K562 (cell line): ENCODE measurements around the gene DRAXIN. TPM values are rescaled to one million over a fixed set of nuclear protein-coding genes. Genes with fewer than 3 reads are reported as not detected.

Source experiments
- ASH1L ChIP-seq: fragments of 450-650 bp; IDR thresholded peaks from 2 replicates; pipeline ENCODE4 v1.6.1; 2018; ENCODE audit warnings: borderline replicate concordance, mild to moderate bottlenecking, low read depth; ENCODE audit not compliant: partially characterized antibody
- CBX8 ChIP-seq: fragments of 200-600 bp; sonication (generic); IDR thresholded peaks from 2 replicates; pipeline ENCODE4 v1.6.1; 2012; ENCODE audit warnings: borderline replicate concordance, mixed run types, low read depth, mild to moderate bottlenecking, moderate library complexity, mixed read lengths, low read length, control low read depth, inconsistent platforms; ENCODE audit not compliant: poor library complexity, severe bottlenecking; ENCODE audit errors: extremely low read depth
- CHD1 ChIP-seq: fragments of 200-600 bp; sonication (generic); IDR thresholded peaks from one replicate; pipeline ENCODE4 v1.6.1; 2012; ENCODE audit warnings: mild to moderate bottlenecking, moderate library complexity, low read length, inconsistent platforms
- FOS ChIP-seq: IDR thresholded peaks from 3 replicates; pipeline ENCODE4 v1.6.1; 2011; ENCODE audit not compliant: insufficient read length; ENCODE audit errors: extremely low read depth
- HNRNPLL ChIP-seq: fragments of 200-400 bp; formaldehyde crosslinking; IDR thresholded peaks from 2 replicates; pipeline ENCODE4 v1.6.1; 2017; ENCODE audit warnings: low read length, low read depth, mild to moderate bottlenecking; ENCODE audit not compliant: poor library complexity, severe bottlenecking
- NBN ChIP-seq: fragments of 450-650 bp; IDR thresholded peaks from 2 replicates; pipeline ENCODE4 v1.6.1; 2016; ENCODE audit warnings: low read depth, mild to moderate bottlenecking
- POLR2AphosphoS5 ChIP-seq: IDR thresholded peaks from 2 replicates; pipeline ENCODE4 v1.6.1; 2011; ENCODE audit warnings: mild to moderate bottlenecking, low read depth, low read length, moderate library complexity; ENCODE audit not compliant: control insufficient read depth, insufficient read depth
- RBM25 ChIP-seq: fragments of 200-400 bp; formaldehyde crosslinking; IDR thresholded peaks from 2 replicates; pipeline ENCODE4 v1.6.1; 2018; ENCODE audit warnings: low read length, low read depth, moderate library complexity; ENCODE audit not compliant: severe bottlenecking
- SMARCA4 ChIP-seq: fragments of 450-650 bp; IDR thresholded peaks from 2 replicates; pipeline ENCODE4 v1.6.1; 2016
- TBP ChIP-seq: optimal IDR thresholded peaks from 2 replicates; pipeline ENCODE3; 2011; ENCODE audit warnings: low read depth, low read length, improper control_type of control experiment
- ZFP36 ChIP-seq: fragments of 150-350 bp; IDR thresholded peaks from 2 replicates; pipeline ENCODE4 v1.6.1; 2018; ENCODE audit warnings: low read length, low read depth; ENCODE audit not compliant: partially characterized antibody
- ZNF134 ChIP-seq: fragments of 250-450 bp; sonication (Bioruptor Pico); conservative IDR thresholded peaks from 2 replicates; pipeline ENCODE4 v1.4.0; 2020
- ZNF644 ChIP-seq: fragments of 200-800 bp; sonication (Bioruptor generic); IDR thresholded peaks from 2 replicates; pipeline ENCODE4 v1.6.1; 2016; ENCODE audit warnings: low read depth, missing genetic modification characterization, missing compliant biosample characterization
- polyA plus RNA-seq, 8 experiments: library from polyadenylated mRNA; depleted of rRNA in 4 of 8; stranded (reverse) in 5 of 8; unstranded in 3 of 8; fragments of >200 nt; fragmentation: Nextera tagmentation in 2 of 8; fragmentation: Illumina TruSeq in 1 of 8; extraction: Ambion mirVana in 2 of 8; extraction: Trizol in 1 of 8; gene quantifications; 2 replicates each; pipeline versions ENCODE4 v1.2.1 to v1.2.3, GENCODE V29; 2011 to 2014; ENCODE audit warnings: inconsistent platforms in 1 of 8, missing spikeins in 1 of 8
- total RNA-seq, 7 experiments: library from RNA; depleted of rRNA in 6 of 7; stranded (reverse); fragments of >200 nt in 6 of 7; fragmentation: Illumina TruSeq in 2 of 7; extraction: Trizol in 2 of 7; gene quantifications; 2 replicates each; pipeline versions ENCODE4 v1.2.1 to v1.2.3, GENCODE V29; 2011 to 2021; ENCODE audit warnings: low replicate concordance in 1 of 7
- TF ChIP-seq, protein P1 (sequence below): fragments of 250-450 bp; sonication (Bioruptor Pico); IDR thresholded peaks from 2 replicates; pipeline ENCODE4 v1.8.0; 2022; ENCODE audit warnings: inconsistent platforms, mild to moderate bottlenecking, moderate library complexity, borderline replicate concordance
- TF ChIP-seq, protein P2 (sequence below): fragments of 450-650 bp; IDR thresholded peaks from 2 replicates; pipeline ENCODE4 v1.7.1; 2018; ENCODE audit warnings: mild to moderate bottlenecking, low read depth; ENCODE audit not compliant: partially characterized antibody
- TF ChIP-seq, protein P3 (sequence below): fragments of 450-650 bp; IDR thresholded peaks from one replicate; pipeline ENCODE4 v1.6.1; 2018; ENCODE audit warnings: mild to moderate bottlenecking, moderate library complexity; ENCODE audit not compliant: partially characterized antibody
- TF ChIP-seq, protein P4 (sequence below): sonication (generic); formaldehyde crosslinking; IDR thresholded peaks from 2 replicates; pipeline ENCODE4 v1.8.1; 2022; ENCODE audit warnings: missing genetic modification reagents
- TF ChIP-seq, protein P5 (sequence below): fragments of 250-450 bp; sonication (Bioruptor Pico); IDR thresholded peaks from 2 replicates; pipeline ENCODE4 v1.5.0; 2022; ENCODE audit warnings: mild to moderate bottlenecking

Gene DRAXIN
- total and polyA plus RNA-seq, 9 of the 15 experiments (the other 6 are each of a cell fraction or from before 2014, with no cell fraction given): 0.01 to 0.04 (median 0.01) TPM; not detected in 6

DNA sequence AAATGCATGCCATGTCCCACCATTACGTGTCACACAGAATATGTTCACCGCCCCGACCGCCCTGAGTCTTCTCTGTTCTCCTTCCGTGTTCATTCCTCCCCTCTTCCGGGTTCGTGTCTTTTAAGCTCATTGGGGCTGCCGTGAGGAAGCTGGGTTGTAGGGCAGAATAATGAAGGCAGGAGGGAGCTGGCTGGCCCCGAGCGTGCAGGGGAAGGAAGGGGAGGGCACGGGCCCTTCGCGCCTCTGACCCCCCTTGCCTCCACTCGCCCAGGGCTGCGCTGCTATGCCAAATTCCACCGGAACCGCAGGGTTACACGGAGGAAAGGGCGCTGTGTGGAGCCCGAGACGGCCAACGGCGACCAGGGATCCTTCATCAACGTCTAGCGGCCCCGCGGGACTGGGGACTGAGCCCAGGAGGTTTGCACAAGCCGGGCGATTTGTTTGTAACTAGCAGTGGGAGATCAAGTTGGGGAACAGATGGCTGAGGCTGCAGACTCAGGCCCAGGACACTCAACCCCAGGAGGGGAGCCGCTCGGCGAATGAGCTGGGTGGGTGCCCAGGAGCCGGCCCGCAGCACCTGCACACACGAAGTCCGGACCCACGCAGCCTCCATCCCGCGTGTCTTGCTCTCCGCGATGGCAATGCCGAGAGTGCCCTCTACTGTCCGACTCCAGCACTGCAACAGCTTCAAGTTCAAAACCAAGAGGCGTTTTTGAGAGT is 28.0 kb downstream of the DRAXIN start (continued):
- TF ChIP-seq, protein P1, sequence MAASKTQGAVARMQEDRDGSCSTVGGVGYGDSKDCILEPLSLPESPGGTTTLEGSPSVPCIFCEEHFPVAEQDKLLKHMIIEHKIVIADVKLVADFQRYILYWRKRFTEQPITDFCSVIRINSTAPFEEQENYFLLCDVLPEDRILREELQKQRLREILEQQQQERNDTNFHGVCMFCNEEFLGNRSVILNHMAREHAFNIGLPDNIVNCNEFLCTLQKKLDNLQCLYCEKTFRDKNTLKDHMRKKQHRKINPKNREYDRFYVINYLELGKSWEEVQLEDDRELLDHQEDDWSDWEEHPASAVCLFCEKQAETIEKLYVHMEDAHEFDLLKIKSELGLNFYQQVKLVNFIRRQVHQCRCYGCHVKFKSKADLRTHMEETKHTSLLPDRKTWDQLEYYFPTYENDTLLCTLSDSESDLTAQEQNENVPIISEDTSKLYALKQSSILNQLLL: no peak
- TF ChIP-seq CBX8 (no peak), TBP (no peak), NBN (peak; percentile 63; the same call in 1 of the 2 replicates), HNRNPLL (no peak), POLR2AphosphoS5 (no peak), SMARCA4 (no peak), CHD1 (no peak), RBM25 (no peak), ZNF134 (no peak), FOS (no peak), ASH1L (no peak), ZFP36 (no peak), ZNF644 (no peak)
- TF ChIP-seq, protein P2, sequence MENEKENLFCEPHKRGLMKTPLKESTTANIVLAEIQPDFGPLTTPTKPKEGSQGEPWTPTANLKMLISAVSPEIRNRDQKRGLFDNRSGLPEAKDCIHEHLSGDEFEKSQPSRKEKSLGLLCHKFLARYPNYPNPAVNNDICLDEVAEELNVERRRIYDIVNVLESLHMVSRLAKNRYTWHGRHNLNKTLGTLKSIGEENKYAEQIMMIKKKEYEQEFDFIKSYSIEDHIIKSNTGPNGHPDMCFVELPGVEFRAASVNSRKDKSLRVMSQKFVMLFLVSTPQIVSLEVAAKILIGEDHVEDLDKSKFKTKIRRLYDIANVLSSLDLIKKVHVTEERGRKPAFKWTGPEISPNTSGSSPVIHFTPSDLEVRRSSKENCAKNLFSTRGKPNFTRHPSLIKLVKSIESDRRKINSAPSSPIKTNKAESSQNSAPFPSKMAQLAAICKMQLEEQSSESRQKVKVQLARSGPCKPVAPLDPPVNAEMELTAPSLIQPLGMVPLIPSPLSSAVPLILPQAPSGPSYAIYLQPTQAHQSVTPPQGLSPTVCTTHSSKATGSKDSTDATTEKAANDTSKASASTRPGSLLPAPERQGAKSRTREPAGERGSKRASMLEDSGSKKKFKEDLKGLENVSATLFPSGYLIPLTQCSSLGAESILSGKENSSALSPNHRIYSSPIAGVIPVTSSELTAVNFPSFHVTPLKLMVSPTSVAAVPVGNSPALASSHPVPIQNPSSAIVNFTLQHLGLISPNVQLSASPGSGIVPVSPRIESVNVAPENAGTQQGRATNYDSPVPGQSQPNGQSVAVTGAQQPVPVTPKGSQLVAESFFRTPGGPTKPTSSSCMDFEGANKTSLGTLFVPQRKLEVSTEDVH: no peak
- TF ChIP-seq, protein P3, sequence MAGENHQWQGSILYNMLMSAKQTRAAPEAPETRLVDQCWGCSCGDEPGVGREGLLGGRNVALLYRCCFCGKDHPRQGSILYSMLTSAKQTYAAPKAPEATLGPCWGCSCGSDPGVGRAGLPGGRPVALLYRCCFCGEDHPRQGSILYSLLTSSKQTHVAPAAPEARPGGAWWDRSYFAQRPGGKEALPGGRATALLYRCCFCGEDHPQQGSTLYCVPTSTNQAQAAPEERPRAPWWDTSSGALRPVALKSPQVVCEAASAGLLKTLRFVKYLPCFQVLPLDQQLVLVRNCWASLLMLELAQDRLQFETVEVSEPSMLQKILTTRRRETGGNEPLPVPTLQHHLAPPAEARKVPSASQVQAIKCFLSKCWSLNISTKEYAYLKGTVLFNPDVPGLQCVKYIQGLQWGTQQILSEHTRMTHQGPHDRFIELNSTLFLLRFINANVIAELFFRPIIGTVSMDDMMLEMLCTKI: no peak
- TF ChIP-seq, protein P4, sequence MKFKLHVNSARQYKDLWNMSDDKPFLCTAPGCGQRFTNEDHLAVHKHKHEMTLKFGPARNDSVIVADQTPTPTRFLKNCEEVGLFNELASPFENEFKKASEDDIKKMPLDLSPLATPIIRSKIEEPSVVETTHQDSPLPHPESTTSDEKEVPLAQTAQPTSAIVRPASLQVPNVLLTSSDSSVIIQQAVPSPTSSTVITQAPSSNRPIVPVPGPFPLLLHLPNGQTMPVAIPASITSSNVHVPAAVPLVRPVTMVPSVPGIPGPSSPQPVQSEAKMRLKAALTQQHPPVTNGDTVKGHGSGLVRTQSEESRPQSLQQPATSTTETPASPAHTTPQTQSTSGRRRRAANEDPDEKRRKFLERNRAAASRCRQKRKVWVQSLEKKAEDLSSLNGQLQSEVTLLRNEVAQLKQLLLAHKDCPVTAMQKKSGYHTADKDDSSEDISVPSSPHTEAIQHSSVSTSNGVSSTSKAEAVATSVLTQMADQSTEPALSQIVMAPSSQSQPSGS (CRISPR knock-in tag): no peak
- TF ChIP-seq, protein P5, sequence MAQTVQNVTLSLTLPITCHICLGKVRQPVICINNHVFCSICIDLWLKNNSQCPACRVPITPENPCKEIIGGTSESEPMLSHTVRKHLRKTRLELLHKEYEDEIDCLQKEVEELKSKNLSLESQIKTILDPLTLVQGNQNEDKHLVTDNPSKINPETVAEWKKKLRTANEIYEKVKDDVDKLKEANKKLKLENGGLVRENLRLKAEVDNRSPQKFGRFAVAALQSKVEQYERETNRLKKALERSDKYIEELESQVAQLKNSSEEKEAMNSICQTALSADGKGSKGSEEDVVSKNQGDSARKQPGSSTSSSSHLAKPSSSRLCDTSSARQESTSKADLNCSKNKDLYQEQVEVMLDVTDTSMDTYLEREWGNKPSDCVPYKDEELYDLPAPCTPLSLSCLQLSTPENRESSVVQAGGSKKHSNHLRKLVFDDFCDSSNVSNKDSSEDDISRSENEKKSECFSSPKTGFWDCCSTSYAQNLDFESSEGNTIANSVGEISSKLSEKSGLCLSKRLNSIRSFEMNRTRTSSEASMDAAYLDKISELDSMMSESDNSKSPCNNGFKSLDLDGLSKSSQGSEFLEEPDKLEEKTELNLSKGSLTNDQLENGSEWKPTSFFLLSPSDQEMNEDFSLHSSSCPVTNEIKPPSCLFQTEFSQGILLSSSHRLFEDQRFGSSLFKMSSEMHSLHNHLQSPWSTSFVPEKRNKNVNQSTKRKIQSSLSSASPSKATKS (CRISPR knock-in tag): no peak
